Erythroblast (primary cell): ENCODE data around the gene TTYH2.
"Not testable (repeated sequence)": the region's sequence is repeated elsewhere in the genome, so short reads cannot be mapped to it uniquely, and the experiment has no call there.

Experiments used
- DNase-seq, 2 experiments: peaks; one replicate each; lab custom pipeline; 2025; lab: John Stamatoyannopoulos, UW
- GATA1 ChIP-seq: IDR thresholded peaks from 2 replicates; pipeline ENCODE4 v1.6.1; 2011; ENCODE audit warnings: low read depth, mild to moderate bottlenecking, control low read depth, low read length, moderate library complexity
- POLR2A ChIP-seq: IDR thresholded peaks from 2 replicates; pipeline ENCODE4 v1.6.1; 2011; ENCODE audit warnings: mild to moderate bottlenecking, low read length

Gene TTYH2

GRCh38 chr17:74183411-74183810 is 30.0 kb upstream of the TTYH2 start:
- no peak for TF ChIP-seq GATA1
- no peak for TF ChIP-seq POLR2A
- DNase-seq: no peak

- DNase-seq: no peak
- no peak for TF ChIP-seq GATA1
- TF ChIP-seq POLR2A: no peak
Measured at GRCh38 chr17:74185571-74186185, 27.7 kb upstream of the TTYH2 start.

- TF ChIP-seq POLR2A: no peak
- TF ChIP-seq GATA1: no peak
- DNase-seq: no peak
Measured at GRCh38 chr17:74186498-74186897, 26.9 kb upstream of the TTYH2 start.

- TF ChIP-seq POLR2A (no peak), GATA1 (no peak)
- no peak for DNase-seq
Measured at GRCh38 chr17:74187761-74188160, 25.6 kb upstream of the TTYH2 start.

GRCh38 chr17:74188687-74189086 is 24.7 kb upstream of the TTYH2 start:
- DNase-seq: not testable (repeated sequence)

GRCh38 chr17:74190154-74190553 is 23.2 kb upstream of the TTYH2 start:
- DNase-seq: peak; percentile 26 to 54
- no peak for TF ChIP-seq GATA1
- TF ChIP-seq POLR2A: no peak

- TF ChIP-seq GATA1 (no peak), POLR2A (no peak)
- DNase-seq: no peak
Measured at GRCh38 chr17:74190807-74191406, 22.5 kb upstream of the TTYH2 start.

- no peak for DNase-seq
Measured at GRCh38 chr17:74192950-74193781, 20.2 kb upstream of the TTYH2 start.

GRCh38 chr17:74194682-74195081 is 18.7 kb upstream of the TTYH2 start:
- TF ChIP-seq GATA1: no peak
- no peak for TF ChIP-seq POLR2A
- no peak for DNase-seq

More at GRCh38 chr17:74192950-74193781, 20.2 kb upstream of the TTYH2 start:
- no peak for TF ChIP-seq GATA1

GRCh38 chr17:74196541-74197317 is 16.6 kb upstream of the TTYH2 start:
- DNase-seq: no peak

GRCh38 chr17:74197801-74198200 is 15.6 kb upstream of the TTYH2 start:
- no peak for TF ChIP-seq POLR2A
- no peak for DNase-seq

More at GRCh38 chr17:74196541-74197317, 16.6 kb upstream of the TTYH2 start:
- no peak for TF ChIP-seq GATA1

- no peak for DNase-seq
- no peak for TF ChIP-seq POLR2A
- no peak for TF ChIP-seq GATA1
Measured at GRCh38 chr17:74198694-74199093, 14.7 kb upstream of the TTYH2 start.

GRCh38 chr17:74199306-74200092 is 13.9 kb upstream of the TTYH2 start:
- peak; percentile 57 to 75 for DNase-seq
- no peak for TF ChIP-seq GATA1

GRCh38 chr17:74200112-74200511 is 13.3 kb upstream of the TTYH2 start:
- TF ChIP-seq POLR2A: no peak
- TF ChIP-seq GATA1: no peak
- no peak for DNase-seq
